Tibial nerve (tissue), 4 donors: ENCODE results near the gene ORM1. TPM values are rescaled to one million over a fixed set of nuclear protein-coding genes. Genes with fewer than 3 reads are reported as not detected.

ENCODE experiments used
- DNase-seq, 2 donors: peaks; one replicate each; pipeline ENCODE4 v3.0.0-alpha.2; 2019; ENCODE audit warnings: low spot score in 2 of 2
- H3K27ac ChIP-seq, 4 donors: fragments of 200-600 bp; sonication (generic) in 3 of 4; one replicate each; pipeline ENCODE4 v1.5.1; 2017 to 2019; ENCODE audit warnings: mild to moderate bottlenecking in 1 of 4
- H3K27me3 ChIP-seq, 2 donors: fragments of 200-600 bp; sonication (generic) in 1 of 2; one replicate each; pipeline versions ENCODE4 v1.5.1 to v1.6.0; 2017 to 2019
- H3K36me3 ChIP-seq, 3 donors: fragments of 200-600 bp; sonication (generic); one replicate each; pipeline ENCODE4 v1.5.1; 2018 to 2019
- H3K4me1 ChIP-seq, 4 donors: fragments of 200-600 bp; sonication (generic) in 3 of 4; one replicate each; pipeline ENCODE4 v1.5.1; 2017 to 2019
- H3K4me3 ChIP-seq, 4 donors: fragments of 200-600 bp; sonication (generic) in 3 of 4; one replicate each; pipeline ENCODE4 v1.5.1; 2017 to 2019; ENCODE audit warnings: mild to moderate bottlenecking in 1 of 4, moderate library complexity in 1 of 4
- H3K9me3 ChIP-seq, 4 donors: fragments of 200-600 bp; sonication (generic) in 3 of 4; one replicate each; pipeline ENCODE4 v1.5.1; 2017 to 2019
- EP300 ChIP-seq, 2 donors: sonication (generic); formaldehyde crosslinking; IDR thresholded peaks; one replicate each; pipeline ENCODE4 v1.6.1; 2017; ENCODE audit warnings: antibody characterized with exemption in 2 of 2, mild to moderate bottlenecking in 1 of 2
- POLR2A ChIP-seq, 2 donors: fragments of 450-650 bp; IDR thresholded peaks; one replicate each; pipeline ENCODE4 v1.6.1; 2017; ENCODE audit warnings: antibody characterized with exemption in 2 of 2, mild to moderate bottlenecking in 2 of 2, moderate library complexity in 2 of 2
- WGBS, 2 donors: methylation state at CpG; one replicate each; pipeline ENCODE4 v1.1.5; 2018; 5-methylcytosine and 5-hydroxymethylcytosine counted together
- total RNA-seq, 4 donors: library from RNA; depleted of rRNA; stranded (reverse); fragments of >200 nt; gene quantifications; one replicate each; pipeline ENCODE4 v1.1.0, GENCODE V29; 2016
- TF ChIP-seq, protein P1 (sequence below), 5 experiments: fragments of 200-600 bp in 3 of 5; fragments of 450-650 bp in 2 of 5; sonication (generic) in 3 of 5; IDR thresholded peaks; one replicate each; pipeline ENCODE4 v1.5.1; 2016 to 2019; ENCODE audit warnings: antibody characterized with exemption in 5 of 5, mild to moderate bottlenecking in 3 of 5, moderate library complexity in 2 of 5

ORM1 gene
- total RNA-seq, 4 donors from 2014 or later = not detected

DNA sequence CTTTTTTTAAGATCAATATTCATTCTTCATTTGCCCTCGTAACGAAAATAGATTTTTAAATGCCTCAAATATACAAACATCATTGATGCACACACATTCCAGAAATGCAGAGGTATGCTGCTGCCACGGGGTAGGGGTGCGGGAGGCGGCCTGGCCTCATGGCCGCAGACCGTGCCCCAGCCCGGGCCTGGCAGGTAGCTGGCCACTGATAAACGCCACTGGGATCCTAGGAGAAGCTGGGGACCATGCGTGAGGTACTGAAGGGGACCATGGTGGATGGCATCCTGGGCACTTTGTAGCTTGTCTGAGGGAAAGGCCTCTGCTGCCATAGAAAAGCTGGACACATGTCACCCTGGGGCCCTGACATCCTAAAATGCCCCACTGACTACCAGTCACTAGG, 13.3 kb downstream of the ORM1 start:
- H3K36me3 ChIP-seq = peaks cover 0 to 68% (median 24%) of the 10 kb centered on the region in 3 donors
- H3K4me1 ChIP-seq = no peaks in the 10 kb centered on the region
- TF ChIP-seq POLR2A (IDR thresholded peaks at IDR 0.05) (no peak), EP300 (IDR thresholded peaks at IDR 0.05) (no peak)
- TF ChIP-seq, protein P1, sequence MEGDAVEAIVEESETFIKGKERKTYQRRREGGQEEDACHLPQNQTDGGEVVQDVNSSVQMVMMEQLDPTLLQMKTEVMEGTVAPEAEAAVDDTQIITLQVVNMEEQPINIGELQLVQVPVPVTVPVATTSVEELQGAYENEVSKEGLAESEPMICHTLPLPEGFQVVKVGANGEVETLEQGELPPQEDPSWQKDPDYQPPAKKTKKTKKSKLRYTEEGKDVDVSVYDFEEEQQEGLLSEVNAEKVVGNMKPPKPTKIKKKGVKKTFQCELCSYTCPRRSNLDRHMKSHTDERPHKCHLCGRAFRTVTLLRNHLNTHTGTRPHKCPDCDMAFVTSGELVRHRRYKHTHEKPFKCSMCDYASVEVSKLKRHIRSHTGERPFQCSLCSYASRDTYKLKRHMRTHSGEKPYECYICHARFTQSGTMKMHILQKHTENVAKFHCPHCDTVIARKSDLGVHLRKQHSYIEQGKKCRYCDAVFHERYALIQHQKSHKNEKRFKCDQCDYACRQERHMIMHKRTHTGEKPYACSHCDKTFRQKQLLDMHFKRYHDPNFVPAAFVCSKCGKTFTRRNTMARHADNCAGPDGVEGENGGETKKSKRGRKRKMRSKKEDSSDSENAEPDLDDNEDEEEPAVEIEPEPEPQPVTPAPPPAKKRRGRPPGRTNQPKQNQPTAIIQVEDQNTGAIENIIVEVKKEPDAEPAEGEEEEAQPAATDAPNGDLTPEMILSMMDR (IDR thresholded peaks at IDR 0.05) = no peak
- no peaks in the 10 kb centered on the region for H3K27me3 ChIP-seq
- no peak overlapping the region for H3K4me3 ChIP-seq
- no peak for DNase-seq
- no peaks in the 10 kb centered on the region for H3K9me3 ChIP-seq
- WGBS, 2 donors = 73 to 75% methylated on average over 10 of the region's 10 CpGs
- no peak overlapping the region for H3K27ac ChIP-seq

DNA sequence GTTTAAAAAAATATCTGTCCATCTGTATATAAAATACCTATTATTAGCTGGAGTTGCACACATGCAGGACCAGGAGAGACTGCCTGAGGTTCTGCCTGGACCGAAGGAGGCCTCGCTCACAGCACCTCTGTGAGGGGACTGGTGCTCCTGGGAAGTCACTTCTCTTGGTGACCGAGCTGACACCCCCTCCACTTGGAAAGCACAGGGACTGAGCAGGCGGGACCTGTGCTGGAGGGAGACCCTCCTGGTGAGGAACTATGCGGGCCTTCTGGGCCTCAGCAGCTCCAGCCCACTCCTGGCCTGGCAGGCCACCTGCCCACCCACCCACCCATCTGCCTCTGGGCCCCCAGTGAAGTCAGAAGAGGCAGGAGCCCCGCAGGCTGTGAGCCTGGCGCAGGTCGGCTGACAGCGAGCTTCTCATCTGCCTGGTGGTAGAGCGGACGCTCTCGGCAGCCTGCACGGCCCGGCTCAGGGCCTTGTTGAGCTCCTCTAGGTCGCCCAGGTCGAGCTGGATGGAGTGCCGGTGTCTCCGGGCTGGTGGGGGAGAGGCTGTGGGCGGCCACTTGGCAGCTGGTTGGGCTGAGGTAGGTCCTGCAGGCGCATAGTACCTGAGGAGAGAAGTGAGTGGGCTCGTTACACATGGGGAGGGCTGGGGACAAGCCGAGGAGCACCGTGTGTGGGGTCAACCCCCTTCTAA, 13.9 kb downstream of the ORM1 start:
- no peaks in the 10 kb centered on the region for H3K9me3 ChIP-seq
- DNase-seq = no peak
- 88 to 93% methylated on average over 18 to 20 of the region's 23 CpGs for WGBS, 2 donors
- TF ChIP-seq POLR2A (IDR thresholded peaks at IDR 0.05) (no peak), EP300 (IDR thresholded peaks at IDR 0.05) (no peak)
- TF ChIP-seq, protein P1 (IDR thresholded peaks at IDR 0.05) = no peak
- H3K27ac ChIP-seq = no peak overlapping the region
- no peak overlapping the region for H3K4me3 ChIP-seq
- H3K27me3 ChIP-seq = no peaks in the 10 kb centered on the region
- H3K36me3 ChIP-seq = peaks cover 0 to 75% (median 29%) of the 10 kb centered on the region in 3 donors
- no peaks in the 10 kb centered on the region for H3K4me1 ChIP-seq

DNA sequence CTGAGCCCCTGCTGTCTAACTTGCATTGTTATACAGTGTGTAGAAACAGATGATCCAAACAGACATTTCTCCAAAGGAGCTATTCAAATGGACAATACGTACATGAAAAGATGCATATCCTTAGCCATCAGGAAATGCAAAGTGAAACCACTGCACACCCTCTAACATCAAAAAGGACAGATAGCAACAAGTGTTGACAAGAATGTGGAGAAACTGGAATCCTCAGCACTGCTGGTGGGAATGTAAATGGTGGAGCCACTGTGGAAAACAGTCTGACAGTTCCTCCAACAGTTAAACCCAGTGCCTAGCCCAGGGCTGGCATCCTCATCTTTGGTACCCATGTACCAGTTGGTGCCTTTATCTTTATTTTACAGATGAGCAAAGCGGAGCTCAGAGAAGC, 15.3 kb downstream of the ORM1 start:
- Histone ChIP-seq H3K9me3 (no peaks in the 10 kb centered on the region), H3K36me3 (peaks cover 0 to 89% (median 37%) of the 10 kb centered on the region in 3 donors), H3K27me3 (no peaks in the 10 kb centered on the region), H3K27ac (no peak overlapping the region), H3K4me1 (no peaks in the 10 kb centered on the region), H3K4me3 (no peak overlapping the region)
- 90 to 98% methylated on average over 2 of the region's 2 CpGs for WGBS, 2 donors
- no peak for DNase-seq
- TF ChIP-seq, protein P1 (IDR thresholded peaks at IDR 0.05) = no peak
- no peak for TF ChIP-seq POLR2A (IDR thresholded peaks at IDR 0.05)
- no peak for TF ChIP-seq EP300 (IDR thresholded peaks at IDR 0.05)

DNA sequence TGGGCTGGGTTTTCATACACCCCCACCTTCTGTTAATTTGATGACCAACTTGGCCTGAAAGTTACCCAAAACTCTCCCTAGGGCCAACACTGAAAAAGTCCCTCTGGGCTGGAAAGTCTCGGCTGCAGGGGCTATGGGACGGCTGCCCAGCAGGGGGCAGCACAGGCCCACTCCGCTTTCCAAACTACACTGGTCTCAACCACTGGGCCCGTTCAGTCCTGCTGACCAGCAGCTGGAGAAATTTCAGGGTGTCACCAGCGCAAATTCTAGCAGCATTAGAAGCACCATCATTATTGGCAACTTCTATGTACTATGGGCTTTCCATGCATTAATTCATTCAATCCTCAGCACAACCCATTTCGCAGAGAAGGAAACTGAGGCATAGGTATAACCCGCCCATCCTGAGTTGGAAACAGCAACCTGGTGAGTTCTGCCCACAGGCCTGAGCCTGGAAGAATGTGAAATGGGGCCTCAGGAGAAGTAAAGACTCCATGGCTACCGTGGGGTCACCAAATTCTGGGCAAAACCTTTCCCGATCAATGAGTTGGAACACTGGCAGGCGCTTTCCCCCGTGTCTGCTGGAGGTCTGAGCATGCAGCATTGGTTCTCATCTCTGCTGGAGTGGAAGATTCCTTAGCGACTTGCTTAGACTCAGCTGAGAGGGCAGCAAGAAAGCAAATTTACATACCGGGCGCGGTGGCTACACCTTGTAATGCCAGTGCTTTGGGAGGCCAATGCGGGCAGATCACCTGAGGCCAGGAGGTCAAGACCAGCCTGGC, 16.4 kb downstream of the ORM1 start:
- Histone ChIP-seq H3K27ac (no peak overlapping the region), H3K27me3 (no peaks in the 10 kb centered on the region), H3K9me3 (no peaks in the 10 kb centered on the region), H3K4me1 (no peaks in the 10 kb centered on the region), H3K4me3 (no peak overlapping the region), H3K36me3 (peaks cover 0 to 98% (median 44%) of the 10 kb centered on the region in 3 donors)
- WGBS, 2 donors = 74 to 85% methylated on average over 16 of the region's 16 CpGs
- peak in 1 of 2 donors; percentile 43 for DNase-seq
- TF ChIP-seq, protein P1 (IDR thresholded peaks at IDR 0.05) = peak; percentile 40 to 79 (median 52)
- no peak for TF ChIP-seq EP300 (IDR thresholded peaks at IDR 0.05)
